Upper lobe of left lung (tissue), 6 donors: Measurements from ENCODE around the gene SYMPK. TPM values are rescaled to one million over a fixed set of nuclear protein-coding genes. Genes with fewer than 3 reads are reported as not detected.

Source experiments
- ATAC-seq, 2 donors: fragments of 200-7000 bp; cut with Tn5 transposase; one replicate each; pipeline ENCODE4 v1.9.1; 2022; ENCODE audit warnings: mild to moderate bottlenecking in 2 of 2, moderate library complexity in 2 of 2; ENCODE audit not compliant: low FRiP score in 2 of 2
- DNase-seq, 2 donors: peaks; one replicate each; pipeline ENCODE4 v3.0.0-alpha.2; 2019 to 2020
- H3K27ac ChIP-seq, 4 donors: fragments of 200-600 bp; sonication (generic); one replicate each; pipeline ENCODE4 v1.5.1; 2016 to 2019
- H3K27me3 ChIP-seq, 4 donors: fragments of 200-600 bp; sonication (generic); one replicate each; pipeline ENCODE4 v1.5.1; 2017 to 2019
- H3K36me3 ChIP-seq, 4 donors: fragments of 200-600 bp; sonication (generic); one replicate each; pipeline ENCODE4 v1.5.1; 2016 to 2019
- H3K4me1 ChIP-seq, 4 donors: fragments of 200-600 bp; sonication (generic); one replicate each; pipeline ENCODE4 v1.5.1; 2018 to 2019
- H3K4me3 ChIP-seq, 4 donors: fragments of 200-600 bp; sonication (generic); one replicate each; pipeline ENCODE4 v1.5.1; 2017 to 2019; ENCODE audit warnings: mild to moderate bottlenecking in 2 of 4, moderate library complexity in 1 of 4
- H3K9me3 ChIP-seq, 4 donors: fragments of 200-600 bp; sonication (generic); one replicate each; pipeline ENCODE4 v1.5.1; 2018 to 2019
- EP300 ChIP-seq, 4 donors: sonication (generic); formaldehyde crosslinking; IDR thresholded peaks; one replicate each; pipeline ENCODE4 v1.5.1; 2017; ENCODE audit warnings: antibody characterized with exemption in 4 of 4, control low read depth in 2 of 4
- POLR2A ChIP-seq, 4 donors: fragments of 450-650 bp; IDR thresholded peaks; one replicate each; pipeline ENCODE4 v1.5.1; 2016 to 2017; ENCODE audit warnings: antibody characterized with exemption in 4 of 4, mild to moderate bottlenecking in 2 of 4
- POLR2AphosphoS5 ChIP-seq, 2 donors: sonication (generic); formaldehyde crosslinking; IDR thresholded peaks; one replicate each; pipeline ENCODE4 v1.5.1; 2017; ENCODE audit warnings: antibody characterized with exemption in 2 of 2
- WGBS, 2 donors: methylation state at CpG; one replicate each; pipeline ENCODE4 v1.1.5; 2017 to 2018; 5-methylcytosine and 5-hydroxymethylcytosine counted together
- total RNA-seq, 6 donors: library from RNA; depleted of rRNA in 4 of 6; stranded (reverse); fragments of >200 nt in 4 of 6; gene quantifications; one replicate each; pipeline versions ENCODE4 v1.1.0 to v1.2.1, GENCODE V29; 2016 to 2021
- TF ChIP-seq, protein P1 (sequence below), 6 experiments: fragments of 450-650 bp in 4 of 6; fragments of 200-600 bp in 2 of 6; sonication (generic) in 2 of 6; IDR thresholded peaks; one replicate each; pipeline ENCODE4 v1.5.1; 2016 to 2019; ENCODE audit warnings: antibody characterized with exemption in 6 of 6
- donor health status: DM: no; HTN: no; CAD: no; lungs with moderate emphysema.
- donor health status: DM: no; HTN: yes; CAD: no; lungs with severe emphysema.

Gene SYMPK
- total RNA-seq, 6 donors from 2014 or later, result 35.0 to 345 (median 76.0) TPM

DNA sequence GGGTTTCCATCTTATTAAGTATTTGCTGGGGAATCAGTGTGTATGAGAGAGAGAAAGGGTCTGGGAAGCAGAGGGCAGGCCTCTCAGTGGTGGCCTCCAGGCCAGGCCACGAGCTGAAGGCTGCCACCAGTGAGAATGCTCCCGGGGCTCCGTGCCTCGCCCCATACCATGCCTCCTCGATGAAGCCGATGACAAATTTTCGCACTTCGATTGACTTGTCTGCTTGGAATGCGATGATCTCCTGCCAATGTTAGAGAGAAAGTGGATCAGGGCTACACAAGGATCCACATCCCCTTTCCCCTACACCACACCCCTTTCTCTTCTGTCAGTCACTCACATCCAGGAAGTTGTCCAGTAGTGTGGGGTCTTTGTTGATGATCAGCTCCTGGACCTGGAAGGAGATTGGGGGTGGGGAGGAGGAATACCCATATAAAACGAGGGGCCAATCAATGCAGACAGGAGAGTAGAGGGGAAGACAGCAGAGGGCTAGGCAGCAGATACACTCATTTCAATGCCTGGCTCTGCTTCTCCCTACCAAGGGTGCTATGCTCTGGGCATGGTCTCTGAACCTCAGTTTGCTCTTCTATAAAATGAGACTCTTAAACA lies 10.7 kb downstream of the SYMPK start:
- Histone ChIP-seq H3K36me3 (peaks cover 24 to 89% (median 71%) of the 10 kb centered on the region in 4 donors), H3K9me3 (no peaks in the 10 kb centered on the region), H3K27me3 (no peaks in the 10 kb centered on the region), H3K4me3 (no peak overlapping the region), H3K4me1 (peaks cover 0 to 12% (median 0%) of the 10 kb centered on the region in 4 donors), H3K27ac (peak overlapping the region; percentile 4 to 75 (median 50))
- ATAC-seq (no peak), DNase-seq (no peak)
- TF ChIP-seq, protein P1, sequence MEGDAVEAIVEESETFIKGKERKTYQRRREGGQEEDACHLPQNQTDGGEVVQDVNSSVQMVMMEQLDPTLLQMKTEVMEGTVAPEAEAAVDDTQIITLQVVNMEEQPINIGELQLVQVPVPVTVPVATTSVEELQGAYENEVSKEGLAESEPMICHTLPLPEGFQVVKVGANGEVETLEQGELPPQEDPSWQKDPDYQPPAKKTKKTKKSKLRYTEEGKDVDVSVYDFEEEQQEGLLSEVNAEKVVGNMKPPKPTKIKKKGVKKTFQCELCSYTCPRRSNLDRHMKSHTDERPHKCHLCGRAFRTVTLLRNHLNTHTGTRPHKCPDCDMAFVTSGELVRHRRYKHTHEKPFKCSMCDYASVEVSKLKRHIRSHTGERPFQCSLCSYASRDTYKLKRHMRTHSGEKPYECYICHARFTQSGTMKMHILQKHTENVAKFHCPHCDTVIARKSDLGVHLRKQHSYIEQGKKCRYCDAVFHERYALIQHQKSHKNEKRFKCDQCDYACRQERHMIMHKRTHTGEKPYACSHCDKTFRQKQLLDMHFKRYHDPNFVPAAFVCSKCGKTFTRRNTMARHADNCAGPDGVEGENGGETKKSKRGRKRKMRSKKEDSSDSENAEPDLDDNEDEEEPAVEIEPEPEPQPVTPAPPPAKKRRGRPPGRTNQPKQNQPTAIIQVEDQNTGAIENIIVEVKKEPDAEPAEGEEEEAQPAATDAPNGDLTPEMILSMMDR (IDR thresholded peaks at IDR 0.05), result no peak
- TF ChIP-seq POLR2AphosphoS5 (IDR thresholded peaks at IDR 0.05), result no peak
- TF ChIP-seq POLR2A (IDR thresholded peaks at IDR 0.05), result no peak
- TF ChIP-seq EP300 (IDR thresholded peaks at IDR 0.05), result no peak
- WGBS, 2 donors, result 81 to 83% methylated on average over 10 of the region's 10 CpGs

DNA sequence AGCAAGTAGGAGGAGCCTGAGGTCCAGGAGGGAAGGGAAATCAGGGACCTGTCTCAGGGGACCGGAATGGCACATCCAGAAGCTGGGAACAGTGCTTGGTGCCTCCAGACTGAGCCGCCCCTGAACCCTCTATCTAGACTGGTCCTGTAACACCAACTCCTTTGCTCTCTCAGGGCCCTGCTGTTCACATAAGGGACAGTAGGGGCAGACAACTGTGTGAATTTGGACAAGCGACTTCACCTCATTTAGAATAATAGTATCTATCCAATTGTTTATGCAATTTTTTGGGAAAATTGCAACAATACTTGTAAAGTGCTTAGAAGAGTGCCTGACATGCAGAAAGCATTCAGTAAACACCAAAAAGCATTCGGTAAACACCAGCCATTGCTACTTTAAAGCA lies 14.0 kb downstream of the SYMPK start:
- Histone ChIP-seq H3K4me1 (peaks cover 0 to 12% (median 0%) of the 10 kb centered on the region in 4 donors), H3K9me3 (no peaks in the 10 kb centered on the region), H3K4me3 (no peak overlapping the region), H3K36me3 (peaks cover 29 to 100% (median 87%) of the 10 kb centered on the region in 4 donors), H3K27ac (no peak overlapping the region), H3K27me3 (no peaks in the 10 kb centered on the region)
- TF ChIP-seq, protein P1 (IDR thresholded peaks at IDR 0.05), result no peak
- no peak for TF ChIP-seq POLR2A (IDR thresholded peaks at IDR 0.05)
- TF ChIP-seq POLR2AphosphoS5 (IDR thresholded peaks at IDR 0.05), result no peak
- TF ChIP-seq EP300 (IDR thresholded peaks at IDR 0.05), result no peak
- ATAC-seq (no peak), DNase-seq (no peak)
- 89 to 95% methylated on average over 4 of the region's 4 CpGs for WGBS, 2 donors

DNA sequence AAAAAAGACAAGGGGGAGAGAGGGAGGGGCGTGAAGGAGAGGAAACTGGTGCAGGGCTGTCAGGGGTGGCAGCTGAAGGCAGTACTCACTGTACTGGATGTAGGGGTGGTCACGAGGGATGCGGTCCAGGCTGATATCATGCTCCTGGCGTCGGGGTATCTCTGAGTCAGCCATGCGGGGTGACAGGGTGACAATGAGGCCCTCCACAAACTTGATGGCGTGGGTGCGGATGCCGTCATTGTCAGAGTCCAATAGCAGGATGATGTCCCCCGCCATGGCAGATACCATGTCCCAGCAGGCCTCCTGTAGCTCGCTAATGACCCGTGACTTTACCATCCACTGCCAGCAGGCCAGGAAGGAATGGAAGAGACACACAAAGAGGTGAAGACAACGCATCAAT lies 15.3 kb downstream of the SYMPK start:
- DNase-seq (no peak), ATAC-seq (no peak)
- Histone ChIP-seq H3K4me3 (no peak overlapping the region), H3K36me3 (peaks cover 36 to 100% (median 89%) of the 10 kb centered on the region in 4 donors), H3K27ac (no peak overlapping the region), H3K4me1 (peaks cover 0 to 11% (median 0%) of the 10 kb centered on the region in 4 donors), H3K27me3 (no peaks in the 10 kb centered on the region), H3K9me3 (no peaks in the 10 kb centered on the region)
- 90 to 92% methylated on average over 13 of the region's 13 CpGs for WGBS, 2 donors
- TF ChIP-seq EP300 (IDR thresholded peaks at IDR 0.05) (no peak), POLR2AphosphoS5 (IDR thresholded peaks at IDR 0.05) (no peak), POLR2A (IDR thresholded peaks at IDR 0.05) (no peak)
- TF ChIP-seq, protein P1 (IDR thresholded peaks at IDR 0.05), result no peak

DNA sequence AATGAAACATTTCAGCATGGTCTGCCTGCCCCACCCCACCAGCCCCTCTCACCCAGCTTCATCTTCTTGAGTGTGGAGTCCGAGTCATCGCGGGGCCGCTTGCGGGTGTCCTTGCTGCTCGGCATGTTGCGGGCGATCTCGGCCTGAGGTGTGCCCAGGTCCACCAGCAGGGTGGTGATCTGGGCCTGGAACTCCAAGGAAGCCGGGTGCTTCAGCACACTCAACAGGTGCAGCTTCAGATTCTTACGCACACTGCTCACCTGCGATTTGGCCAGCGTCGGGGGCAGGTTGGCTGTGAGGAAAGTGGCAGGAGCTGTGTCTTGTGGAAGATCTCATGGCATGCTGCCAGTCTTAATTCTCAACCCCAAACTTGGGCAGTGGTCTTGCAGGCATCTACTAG lies 20.7 kb downstream of the SYMPK start:
- H3K4me3 ChIP-seq, result no peak overlapping the region
- TF ChIP-seq POLR2AphosphoS5 (IDR thresholded peaks at IDR 0.05), result no peak
- no peak for TF ChIP-seq POLR2A (IDR thresholded peaks at IDR 0.05)
- TF ChIP-seq, protein P1 (IDR thresholded peaks at IDR 0.05), result no peak
- no peak for TF ChIP-seq EP300 (IDR thresholded peaks at IDR 0.05)
- 91 to 99% methylated on average over 14 of the region's 14 CpGs for WGBS, 2 donors
- no peaks in the 10 kb centered on the region for H3K27me3 ChIP-seq
- no peak overlapping the region for H3K27ac ChIP-seq
- H3K36me3 ChIP-seq, result peaks cover 46 to 100% (median 90%) of the 10 kb centered on the region in 4 donors
- no peaks in the 10 kb centered on the region for H3K9me3 ChIP-seq
- peak in 1 of 2 donors; percentile 71 for DNase-seq
- no peaks in the 10 kb centered on the region for H3K4me1 ChIP-seq
- ATAC-seq, result no peak

DNA sequence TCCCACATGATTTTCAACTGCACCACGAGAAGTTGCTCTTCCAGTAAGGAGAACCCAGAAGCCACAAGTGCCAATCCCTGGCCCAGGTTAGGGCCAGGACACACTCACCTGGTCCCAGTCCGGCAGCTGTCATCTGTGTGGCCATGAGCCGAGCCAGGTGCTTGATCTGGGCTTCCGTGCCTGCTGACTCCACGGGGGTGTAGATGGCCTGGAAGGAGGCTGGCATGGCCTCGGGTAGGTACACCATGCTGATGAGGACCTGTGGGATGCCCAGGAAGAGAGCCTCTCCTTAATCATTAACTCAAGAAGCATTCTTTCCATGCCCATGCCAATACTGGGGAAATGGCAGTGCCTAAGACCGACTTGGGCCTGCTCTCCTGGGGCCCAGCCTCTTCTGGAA lies 28.0 kb downstream of the SYMPK start:
- H3K4me1 ChIP-seq, result peaks cover 0 to 12% (median 0%) of the 10 kb centered on the region in 4 donors
- peak in 1 of 2 donors; percentile 51 for DNase-seq
- ATAC-seq, result peak; percentile 40 to 86
- H3K27ac ChIP-seq, result peak overlapping the region in 1 of 4 donors; percentile 23
- H3K27me3 ChIP-seq, result no peaks in the 10 kb centered on the region
- H3K9me3 ChIP-seq, result no peaks in the 10 kb centered on the region
- H3K4me3 ChIP-seq, result no peak overlapping the region
- WGBS, 2 donors, result 63 to 79% methylated on average over 6 to 7 of the region's 7 CpGs
- peaks cover 45 to 100% (median 89%) of the 10 kb centered on the region in 4 donors for H3K36me3 ChIP-seq
- TF ChIP-seq EP300 (IDR thresholded peaks at IDR 0.05) (no peak), POLR2AphosphoS5 (IDR thresholded peaks at IDR 0.05) (no peak), POLR2A (IDR thresholded peaks at IDR 0.05) (no peak)
- TF ChIP-seq, protein P1 (IDR thresholded peaks at IDR 0.05), result no peak
